ENCODE data around the gene DTX4.
A peak's percentile ranks its signal among the peaks of the same experiment; 100 is the strongest.
"Not testable (repeated sequence)": the region's sequence is repeated elsewhere in the genome, so short reads cannot be mapped to it uniquely, and the experiment has no call there.

DTX4 gene

GRCh38 chr11:59171508-59172322, at the start of gene DTX4:
TSS of gene DTX4 (plus strand) at chr11:59172132. CDS start at chr11:59172596, 464 bp downstream.
- peak; percentile 67 for DNase-seq

DNA sequence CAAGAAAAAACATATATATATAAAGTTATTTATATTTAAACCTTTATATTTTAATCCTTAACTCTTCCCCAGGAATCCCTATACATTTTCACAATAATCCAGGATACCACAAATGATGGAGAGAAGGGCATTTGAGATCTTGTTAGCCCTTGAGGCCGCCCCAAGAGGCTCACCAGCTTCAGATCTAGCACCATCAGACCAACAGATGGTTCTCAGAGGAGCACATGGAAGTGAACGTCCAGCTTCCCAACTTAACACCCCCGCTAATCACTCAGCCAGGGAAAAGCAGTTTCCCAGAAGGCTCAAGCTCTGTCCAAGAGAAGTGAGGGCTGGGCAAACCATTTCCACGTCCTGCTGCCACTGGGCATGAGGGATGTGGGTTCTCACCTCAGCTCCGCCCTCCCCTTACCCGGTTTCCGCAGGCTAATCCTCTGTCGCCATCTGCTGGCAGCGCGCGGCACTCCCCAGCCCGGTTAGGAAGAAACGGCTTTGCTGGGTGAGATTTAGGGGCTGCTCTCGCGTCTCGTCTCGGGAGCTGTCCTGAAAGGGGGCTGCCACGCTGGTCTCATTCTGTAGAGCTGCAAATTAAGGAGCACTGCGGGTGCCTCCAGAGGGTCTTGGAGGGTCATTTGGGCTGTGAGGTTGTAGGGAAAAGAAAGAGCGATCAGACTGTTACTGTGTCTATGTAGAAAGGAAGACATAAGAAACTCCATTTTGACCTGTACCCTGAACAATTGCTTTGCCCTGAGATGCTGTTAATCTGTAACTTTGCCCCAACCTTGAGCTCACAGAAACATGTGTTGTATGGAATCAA, 36.1 kb upstream of the DTX4 start:
- DNase-seq = no peak

DNA sequence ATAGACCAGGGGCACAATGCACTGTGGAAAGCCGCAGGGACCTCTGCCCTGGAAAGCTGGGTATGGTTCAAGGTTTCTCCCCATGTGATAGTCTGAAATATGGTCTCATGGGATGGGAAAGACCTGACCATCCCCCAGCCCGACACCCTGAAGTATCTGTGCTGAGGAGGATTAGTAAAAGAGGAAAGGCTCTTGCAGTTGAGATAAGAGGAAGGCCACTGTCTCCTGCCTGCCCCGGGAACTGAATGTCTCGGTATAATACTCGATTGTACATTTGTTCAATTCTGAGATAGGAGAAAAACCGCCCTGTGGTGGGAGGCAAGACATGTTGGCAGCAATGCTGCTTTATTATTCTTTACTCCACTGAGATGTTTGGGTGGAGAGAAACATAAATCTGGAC, 35.4 kb upstream of the DTX4 start:
- DNase-seq = not testable (repeated sequence)

GRCh38 chr11:59137190-59137589, 34.7 kb upstream of the DTX4 start:
- DNase-seq = no peak

- DNase-seq = no peak
Observed at GRCh38 chr11:59138643-59139042, 33.3 kb upstream of the DTX4 start.

GRCh38 chr11:59141191-59141590, 30.7 kb upstream of the DTX4 start:
- no peak for DNase-seq

DNA sequence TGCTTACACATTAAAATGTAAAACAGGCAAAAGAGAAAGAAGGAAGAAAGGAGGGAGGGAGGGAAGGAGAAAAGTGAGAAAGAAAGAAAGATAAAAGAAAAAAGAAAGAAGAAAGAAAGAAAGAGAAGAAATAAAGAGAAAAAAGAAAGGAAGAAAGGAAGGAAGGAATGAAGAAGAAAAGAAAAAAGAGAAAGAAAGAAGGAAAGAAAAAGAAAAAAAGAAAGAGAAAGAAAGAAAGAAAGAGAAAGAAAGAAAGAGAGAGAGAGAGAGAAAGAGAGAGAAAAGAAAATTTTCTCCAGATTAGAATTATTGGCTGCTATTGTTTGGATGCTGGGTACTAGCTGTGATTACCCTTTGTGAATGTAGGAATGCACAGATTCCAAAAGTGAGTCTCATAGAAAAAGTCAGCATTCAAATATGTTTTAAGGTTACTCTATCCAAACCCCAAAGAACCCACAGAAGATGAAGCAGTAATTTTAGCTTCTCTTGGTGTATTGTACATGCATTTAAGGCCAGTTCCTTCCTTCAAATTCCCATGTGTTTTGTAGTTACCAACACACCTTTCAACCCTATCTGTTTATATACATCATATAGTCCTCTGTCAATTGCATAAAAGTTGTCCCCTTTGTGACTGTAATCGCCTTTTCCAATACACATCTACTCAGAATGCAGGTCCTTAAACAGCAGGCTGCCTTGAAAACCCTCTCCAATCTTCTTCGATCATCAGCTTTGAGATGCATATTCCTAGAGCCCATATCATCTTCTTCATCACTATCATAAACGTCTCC, 30.1 kb upstream of the DTX4 start:
- DNase-seq = no peak

- peak; percentile 88 for DNase-seq
Observed at GRCh38 chr11:59142530-59143507, 29.1 kb upstream of the DTX4 start, which contains the start of gene FAM111A. TSS of gene FAM111A (plus strand) at chr11:59142856. CDS start at chr11:59148873, 6,017 bp downstream.

- DNase-seq = no peak
Observed at GRCh38 chr11:59144096-59144495, 27.8 kb upstream of the DTX4 start.

GRCh38 chr11:59144579-59145345, 27.2 kb upstream of the DTX4 start:
- DNase-seq = peak; percentile 91

- no peak for DNase-seq
Observed at GRCh38 chr11:59145534-59145933, 26.4 kb upstream of the DTX4 start.

GRCh38 chr11:59151761-59152160, 20.2 kb upstream of the DTX4 start:
- DNase-seq = no peak

- no peak for DNase-seq
Observed at GRCh38 chr11:59152312-59152951, 19.5 kb upstream of the DTX4 start.

- DNase-seq = no peak
Observed at GRCh38 chr11:59154610-59155009, 17.3 kb upstream of the DTX4 start.

DNA sequence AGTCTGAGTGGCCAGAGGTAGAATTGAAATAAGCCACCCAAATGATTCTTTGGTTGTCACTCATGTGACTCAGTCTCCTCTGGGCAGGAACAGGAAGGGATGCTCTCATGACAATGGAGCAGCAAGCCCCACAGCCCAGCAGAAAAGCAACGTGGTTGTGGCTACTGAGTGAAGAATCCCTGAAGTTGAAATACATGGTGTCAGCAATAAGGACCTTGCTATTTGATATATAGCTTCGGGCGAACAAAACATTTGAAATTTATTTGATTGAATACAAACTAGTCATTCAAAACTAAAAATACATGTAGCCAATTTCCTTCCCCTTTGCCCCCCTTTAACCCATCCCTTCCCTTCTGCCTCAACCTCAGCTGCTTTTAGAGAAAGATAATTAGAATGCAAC, 14.5 kb upstream of the DTX4 start:
- no peak for DNase-seq

- peak; percentile 40 for DNase-seq
Observed at GRCh38 chr11:59158206-59159068, 13.5 kb upstream of the DTX4 start.

GRCh38 chr11:59164028-59164427, 7.9 kb upstream of the DTX4 start:
- DNase-seq = no peak

DNA sequence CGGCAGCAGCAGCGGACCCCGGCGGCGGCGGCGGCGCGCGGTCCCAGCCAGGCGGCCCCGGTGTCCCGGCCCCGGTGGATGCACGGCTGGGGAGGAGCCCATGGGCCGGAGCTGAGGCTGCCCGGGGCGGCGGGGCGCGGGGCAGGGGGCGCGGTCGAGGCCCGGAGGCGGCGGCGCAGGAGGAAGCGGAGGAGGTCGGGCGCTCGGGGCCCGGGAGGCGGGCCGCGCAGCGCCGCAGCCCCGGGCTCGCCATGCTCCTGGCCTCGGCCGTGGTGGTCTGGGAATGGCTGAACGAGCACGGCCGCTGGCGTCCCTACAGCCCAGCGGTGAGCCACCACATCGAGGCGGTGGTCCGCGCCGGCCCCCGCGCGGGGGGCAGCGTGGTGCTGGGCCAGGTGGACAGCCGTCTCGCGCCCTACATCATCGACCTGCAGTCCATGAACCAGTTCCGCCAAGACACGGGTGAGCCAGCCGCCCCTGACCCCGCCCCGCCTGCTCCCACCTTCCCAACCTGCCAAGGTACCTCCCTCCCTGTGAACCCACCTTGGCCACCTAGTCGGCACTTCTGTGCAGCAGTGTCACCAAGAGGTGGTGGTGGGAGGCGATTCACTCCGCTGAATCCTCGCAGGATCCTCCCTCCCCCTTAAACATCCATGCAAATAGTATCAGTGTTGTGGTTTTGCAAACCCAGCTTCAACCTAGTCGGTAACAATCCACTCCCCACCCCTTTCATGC, 580 bp downstream of the DTX4 start:
- DNase-seq = no peak

Measured in NCI-H774 (cell line).